ENCODE data around the gene CPNE4.

DNA sequence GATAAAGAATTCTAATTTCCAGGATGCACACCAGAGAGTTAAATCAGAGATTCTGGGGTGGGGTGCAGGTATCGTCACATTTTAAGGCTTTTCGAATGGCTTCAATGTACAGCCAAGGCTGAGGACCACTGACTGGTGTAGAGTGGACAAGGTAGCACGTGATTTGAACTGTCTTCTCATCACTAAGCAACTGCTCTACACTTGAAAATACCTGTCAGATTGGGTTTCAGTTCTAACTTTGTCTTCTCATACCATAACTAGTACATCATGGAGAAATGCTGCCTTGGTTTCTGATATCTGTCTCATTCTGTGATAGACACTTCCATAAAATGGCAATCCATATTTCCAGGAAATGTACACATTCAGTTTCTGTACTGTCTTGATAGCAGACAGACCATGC, 474.0 kb downstream of the CPNE4 start:
- TF ChIP-seq, protein P1, sequence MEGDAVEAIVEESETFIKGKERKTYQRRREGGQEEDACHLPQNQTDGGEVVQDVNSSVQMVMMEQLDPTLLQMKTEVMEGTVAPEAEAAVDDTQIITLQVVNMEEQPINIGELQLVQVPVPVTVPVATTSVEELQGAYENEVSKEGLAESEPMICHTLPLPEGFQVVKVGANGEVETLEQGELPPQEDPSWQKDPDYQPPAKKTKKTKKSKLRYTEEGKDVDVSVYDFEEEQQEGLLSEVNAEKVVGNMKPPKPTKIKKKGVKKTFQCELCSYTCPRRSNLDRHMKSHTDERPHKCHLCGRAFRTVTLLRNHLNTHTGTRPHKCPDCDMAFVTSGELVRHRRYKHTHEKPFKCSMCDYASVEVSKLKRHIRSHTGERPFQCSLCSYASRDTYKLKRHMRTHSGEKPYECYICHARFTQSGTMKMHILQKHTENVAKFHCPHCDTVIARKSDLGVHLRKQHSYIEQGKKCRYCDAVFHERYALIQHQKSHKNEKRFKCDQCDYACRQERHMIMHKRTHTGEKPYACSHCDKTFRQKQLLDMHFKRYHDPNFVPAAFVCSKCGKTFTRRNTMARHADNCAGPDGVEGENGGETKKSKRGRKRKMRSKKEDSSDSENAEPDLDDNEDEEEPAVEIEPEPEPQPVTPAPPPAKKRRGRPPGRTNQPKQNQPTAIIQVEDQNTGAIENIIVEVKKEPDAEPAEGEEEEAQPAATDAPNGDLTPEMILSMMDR (conservative IDR thresholded peaks at IDR 0.05; ENCODE audit: low read depth, low read length) = no peak
- TF ChIP-seq EZH2 (IDR thresholded peaks at IDR 0.05; ENCODE audit: low read length, unreplicated experiment) = no peak
